Superior temporal gyrus (tissue), 1 donor: ENCODE measurements around the gene ZNF664.

Experiments
- DNase-seq: peaks from one replicate; pipeline ENCODE4 v3.0.0-alpha.2; 2016; ENCODE audit errors: extremely low spot score

The ZNF664 gene

GRCh38 chr12:124008595-124008994, 35.6 kb downstream of the ZNF664 start:
- DNase-seq: peak; percentile 22

- DNase-seq: no peak
Measured at GRCh38 chr12:124009781-124010180, 36.8 kb downstream of the ZNF664 start.

GRCh38 chr12:124010687-124011086, 37.7 kb downstream of the ZNF664 start:
- no peak for DNase-seq

DNA sequence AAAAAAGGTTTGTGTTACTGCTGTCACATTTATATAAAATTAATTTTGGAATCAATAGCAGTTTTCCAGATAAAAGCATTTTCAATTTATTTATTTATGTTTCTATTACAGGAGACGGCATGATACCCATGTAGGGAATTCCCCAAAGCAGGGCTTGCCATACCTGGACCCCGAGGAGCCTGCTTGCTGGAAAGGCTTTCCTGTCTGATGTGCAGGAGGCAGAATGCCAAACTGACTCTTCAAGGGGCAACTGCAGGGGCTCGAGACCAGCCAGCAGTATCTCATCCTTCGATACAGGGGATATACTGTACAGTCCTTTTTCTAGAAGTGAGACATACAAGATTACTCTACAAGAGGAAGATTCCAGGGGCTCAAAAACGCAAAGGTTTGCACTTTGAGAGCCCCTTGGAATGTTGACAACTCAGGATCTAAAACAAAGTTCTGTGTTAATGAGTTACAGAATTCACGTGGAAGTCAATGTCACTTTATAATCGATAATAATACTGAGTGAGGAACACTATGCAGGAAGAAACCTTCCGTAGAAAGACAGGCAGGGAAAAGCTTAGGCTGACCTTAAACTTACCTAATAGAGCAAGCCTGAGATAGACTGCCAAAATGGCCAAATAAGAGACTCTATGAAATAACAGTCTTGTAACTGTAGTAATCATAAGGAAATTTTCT, 38.6 kb downstream of the ZNF664 start:
- DNase-seq: no peak

DNA sequence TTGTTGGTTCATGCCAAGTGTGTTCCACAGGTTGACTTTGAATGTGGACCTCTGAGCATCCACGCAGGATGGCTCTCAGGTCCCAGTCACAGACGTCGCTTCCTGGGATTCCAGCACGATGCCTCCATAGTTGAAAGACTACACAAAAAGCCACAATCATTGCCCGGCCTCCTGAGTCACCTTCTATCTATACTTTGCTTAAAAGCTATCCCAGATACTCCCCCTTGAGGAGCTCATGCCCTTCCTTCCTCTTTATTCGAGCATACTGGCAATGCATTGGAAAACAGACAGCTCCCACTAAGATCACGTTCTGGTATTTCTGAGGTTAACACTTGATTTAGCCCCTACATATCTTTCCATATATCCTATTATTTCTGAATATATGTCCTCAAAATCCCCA, 40.1 kb downstream of the ZNF664 start:
- no peak for DNase-seq

GRCh38 chr12:124015494-124016461, 42.8 kb downstream of the ZNF664 start:
- DNase-seq: no peak

GRCh38 chr12:124017064-124017463, 44.0 kb downstream of the ZNF664 start:
- DNase-seq: no peak

GRCh38 chr12:124018539-124018938, 45.5 kb downstream of the ZNF664 start:
- DNase-seq: no peak

DNA sequence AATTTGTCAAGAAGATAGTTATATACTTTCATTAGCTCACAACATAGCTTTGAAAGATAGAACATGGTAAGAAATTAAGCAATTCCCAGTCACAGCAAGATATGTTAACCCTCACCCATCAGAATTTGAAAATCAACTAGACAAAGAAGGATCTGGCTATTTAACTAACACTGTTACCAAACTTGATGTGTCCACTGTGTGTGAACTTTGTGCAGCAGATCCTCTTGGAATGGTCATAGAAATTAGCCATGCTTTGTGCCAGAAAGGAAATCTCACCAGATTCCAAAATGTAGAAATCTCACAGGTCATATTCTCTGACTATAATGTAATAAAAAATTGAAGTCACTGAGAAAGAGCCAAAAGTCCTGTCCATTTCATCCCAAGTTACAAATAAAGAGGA, 46.1 kb downstream of the ZNF664 start:
- DNase-seq: no peak

- DNase-seq: peak; percentile 34
Measured at GRCh38 chr12:124020514-124020949, 47.5 kb downstream of the ZNF664 start.

DNA sequence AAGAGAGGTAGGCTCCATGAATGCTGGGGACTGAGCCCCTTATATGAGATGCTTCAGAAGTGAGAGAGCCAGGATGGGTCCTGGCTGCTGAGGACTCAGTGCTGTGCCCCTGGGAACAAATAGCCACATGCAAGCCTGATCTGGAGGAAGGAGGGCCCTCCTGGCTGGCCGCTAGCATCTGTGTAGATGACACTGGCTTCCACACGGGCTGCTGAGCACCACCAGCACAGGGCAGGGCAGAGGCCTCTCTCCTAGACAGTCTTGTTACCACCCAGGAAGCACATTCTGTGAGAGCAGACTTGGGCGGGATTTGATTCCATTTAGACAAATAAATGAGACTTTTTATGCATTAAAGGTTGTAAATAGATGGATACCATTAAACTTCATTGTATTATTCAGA, 48.0 kb downstream of the ZNF664 start:
- DNase-seq: peak; percentile 20

DNA sequence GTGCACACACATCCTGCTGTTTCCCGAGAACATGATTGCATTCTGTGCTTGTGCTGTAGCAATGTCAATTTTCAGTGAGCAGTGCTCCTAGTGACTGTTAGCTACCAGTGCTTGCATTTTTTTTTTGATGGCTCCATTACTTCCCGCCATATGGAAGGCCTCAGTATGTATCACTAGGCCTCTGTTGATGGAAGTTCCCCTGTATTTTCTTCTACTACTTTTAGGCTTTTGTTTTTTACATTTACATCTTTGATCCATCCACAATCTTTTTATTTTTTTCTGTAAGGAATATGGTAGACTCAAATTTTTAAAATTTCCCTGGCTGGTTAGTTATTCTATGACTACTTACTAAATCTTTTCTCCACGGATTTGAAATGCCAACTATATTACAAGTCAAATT, 49.1 kb downstream of the ZNF664 start:
- no peak for DNase-seq

DNA sequence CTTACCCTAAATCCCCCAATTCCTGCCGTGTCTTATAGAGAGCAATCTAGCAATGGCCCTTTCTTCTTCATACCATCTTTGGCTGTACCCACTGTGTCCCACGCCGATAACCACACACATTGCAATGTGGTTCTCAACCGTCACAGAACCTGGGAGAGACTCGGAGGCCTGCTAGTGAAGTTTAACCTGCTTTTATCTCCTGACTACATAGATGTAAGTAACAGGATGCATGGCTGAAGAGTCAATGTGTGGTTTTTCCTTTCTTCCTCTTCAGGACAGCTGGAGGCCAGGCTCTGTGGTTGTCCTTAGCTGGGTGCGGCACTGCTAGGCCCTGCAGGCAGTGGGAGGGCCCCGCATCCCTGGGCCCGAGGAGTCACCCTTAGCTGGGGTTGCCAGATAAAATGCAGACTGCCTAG, 51.3 kb downstream of the ZNF664 start:
- DNase-seq: no peak

DNA sequence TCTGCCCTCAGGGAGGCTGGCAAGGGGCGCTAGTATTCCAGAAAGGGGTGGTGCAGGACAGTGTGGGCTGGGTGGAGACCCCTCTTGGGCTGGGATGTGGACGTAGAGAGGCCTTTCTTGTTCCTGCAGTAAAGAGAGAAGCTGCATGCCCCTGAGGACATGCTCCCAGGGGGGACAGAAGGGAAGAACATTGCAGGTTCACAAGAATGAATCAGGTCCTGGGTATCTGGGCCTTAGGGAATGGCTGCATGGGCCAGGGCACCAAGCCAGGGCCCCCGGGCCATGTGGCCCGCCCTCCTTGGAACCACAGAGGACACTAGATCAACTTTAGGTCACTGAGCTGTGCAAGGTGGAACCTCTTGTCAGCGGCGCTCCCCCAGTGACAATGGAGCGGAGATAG, 51.8 kb downstream of the ZNF664 start:
- DNase-seq: no peak

GRCh38 chr12:124025661-124026060, 52.6 kb downstream of the ZNF664 start:
- DNase-seq: no peak

- DNase-seq: peak; percentile 63
Measured at GRCh38 chr12:124026755-124027745, 54.0 kb downstream of the ZNF664 start.

DNA sequence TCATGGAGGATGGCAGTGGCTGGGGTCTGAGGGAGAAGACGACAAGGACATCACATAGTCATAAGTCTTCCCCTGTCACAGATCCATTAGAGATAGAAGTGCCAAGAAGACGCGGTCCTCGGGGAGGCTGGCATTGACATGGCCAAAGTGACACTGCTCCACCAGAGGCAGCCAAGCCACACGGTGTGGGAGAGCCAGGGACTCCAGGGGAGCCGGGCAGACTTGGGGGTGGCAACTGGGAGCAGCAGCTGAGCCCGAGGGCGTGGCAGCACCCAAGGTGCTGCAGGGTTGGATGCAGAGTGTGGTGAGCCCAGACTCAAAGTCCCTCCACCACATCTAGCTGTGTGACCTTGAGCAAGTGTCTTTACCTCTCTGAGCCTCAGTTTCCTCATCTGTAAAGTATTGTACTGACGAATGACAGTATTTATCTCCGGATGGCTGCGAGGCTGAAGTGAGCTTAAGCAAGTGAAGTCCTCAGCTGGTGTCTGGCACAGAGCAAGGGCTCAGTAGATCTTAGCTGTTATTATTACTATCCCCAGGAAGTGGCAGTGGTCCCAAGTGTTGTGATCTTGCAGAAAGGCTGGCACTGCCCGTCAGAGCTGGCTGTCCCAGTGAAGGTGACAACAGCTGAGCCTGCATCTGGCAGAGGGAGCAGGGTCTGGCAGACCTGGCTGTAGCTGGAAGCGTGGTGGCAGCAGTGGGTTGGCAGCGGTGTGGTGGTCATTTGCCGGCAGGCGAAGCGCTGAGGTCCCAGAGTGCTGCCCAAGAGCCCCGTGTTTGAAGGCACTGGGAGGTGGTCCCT, 54.9 kb downstream of the ZNF664 start:
- no peak for DNase-seq

GRCh38 chr12:124028555-124028925, 55.5 kb downstream of the ZNF664 start:
- no peak for DNase-seq

GRCh38 chr12:124030008-124030407, 57.0 kb downstream of the ZNF664 start:
- DNase-seq: no peak

GRCh38 chr12:124030510-124030909, 57.5 kb downstream of the ZNF664 start:
- DNase-seq: no peak

DNA sequence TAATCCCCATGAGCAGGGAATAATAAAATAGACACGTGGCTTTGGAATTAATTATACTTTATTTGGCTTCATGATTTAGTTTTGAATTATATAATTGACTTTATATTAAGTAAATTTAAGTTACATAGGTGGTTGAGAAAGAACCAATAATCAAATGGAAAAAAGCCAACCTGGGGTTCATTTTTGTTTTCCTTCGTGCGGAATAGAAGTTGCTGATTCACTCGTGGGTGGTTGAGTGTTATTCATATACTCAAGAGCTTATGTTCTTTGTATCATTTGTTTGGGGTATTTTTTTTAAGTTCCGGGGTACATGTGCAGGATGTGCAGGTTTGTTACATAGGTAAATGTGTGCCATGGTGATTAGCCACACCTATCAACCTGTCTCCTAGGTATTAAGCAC, 58.0 kb downstream of the ZNF664 start:
- DNase-seq: no peak
